ENCODE measurements around the gene CSTB. TPM values are rescaled to one million over a fixed set of nuclear protein-coding genes. Genes with fewer than 3 reads are reported as not detected.

CSTB gene
- total RNA-seq, 2 experiments from 2014 or later, result 29.9 to 30.9 TPM

DNA sequence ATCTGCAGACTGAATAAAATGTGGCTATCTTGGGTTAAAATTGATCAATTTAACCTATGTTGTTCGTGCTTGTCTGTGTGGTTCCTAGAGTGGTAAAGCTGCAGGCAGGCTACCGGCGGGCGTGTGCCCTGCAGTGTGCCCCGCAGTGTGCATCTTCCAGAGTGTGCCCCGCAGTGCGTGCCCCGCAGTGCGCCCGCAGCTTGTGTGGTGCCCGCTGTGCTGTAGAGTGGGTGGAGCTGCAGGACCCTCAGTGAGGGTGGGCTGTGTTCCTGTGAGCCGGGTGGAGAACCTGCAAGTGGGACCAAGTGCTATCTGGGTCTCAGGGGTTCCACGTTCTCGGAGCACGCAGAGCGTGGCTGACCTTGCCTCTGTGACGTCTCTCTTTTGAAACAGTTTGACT is 24.0 kb upstream of the CSTB start:
- Mint-ChIP-seq H3K9me3 (ENCODE audit: low read depth) (no peaks in the 10 kb centered on the region), H3K4me3 (no peak overlapping the region), H3K27ac (no peak overlapping the region), H3K36me3 (ENCODE audit: low read depth) (peaks cover 68% of the 10 kb centered on the region), H3K27me3 (no peaks in the 10 kb centered on the region), H3K4me1 (no peaks in the 10 kb centered on the region)
- POLR2A ChIA-PET, result no interaction called here
- CTCF ChIA-PET, result interaction anchor here (0.8 kb wide), 1 partner anchor 140 kb away, joined by 3 read pairs; no protein-coding TSS in a partner anchor
- ATAC-seq, result no peak
- DNase-seq, result no peak
- intact Hi-C loops (cut with DNase I, micrococcal nuclease), result no loop called here

DNA sequence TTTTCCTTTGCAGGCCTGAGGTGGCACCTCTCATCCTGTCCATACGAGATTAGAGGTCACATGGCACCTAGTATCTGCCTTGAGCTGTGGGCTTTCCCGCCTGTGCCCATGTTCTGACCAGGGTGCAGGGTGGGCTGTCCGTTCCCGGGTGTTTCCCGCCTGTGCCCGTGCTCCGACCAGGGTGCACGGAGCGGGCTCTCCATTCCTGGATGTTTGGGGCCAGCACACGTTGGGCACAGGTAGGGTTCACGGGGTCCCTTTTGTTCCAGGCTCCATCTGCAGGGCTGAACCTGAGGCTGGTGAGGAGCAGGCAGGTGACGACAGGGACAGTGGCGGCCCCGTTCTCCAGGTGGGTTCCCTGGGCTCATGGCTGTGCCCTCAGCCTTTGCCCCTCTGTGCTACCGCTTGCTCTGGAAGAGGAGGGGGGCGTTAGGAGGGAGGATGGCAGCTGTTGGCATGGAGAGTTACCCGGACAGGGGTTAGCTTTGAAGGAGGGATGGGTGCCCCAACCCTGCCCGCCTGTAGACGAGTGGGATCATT is 23.3 kb upstream of the CSTB start:
- Mint-ChIP-seq H3K36me3 (ENCODE audit: low read depth) (peaks cover 73% of the 10 kb centered on the region), H3K27ac (no peak overlapping the region), H3K27me3 (no peaks in the 10 kb centered on the region), H3K4me1 (no peaks in the 10 kb centered on the region), H3K4me3 (no peak overlapping the region), H3K9me3 (ENCODE audit: low read depth) (no peaks in the 10 kb centered on the region)
- intact Hi-C loops (cut with DNase I, micrococcal nuclease), result no loop called here
- ChIA-PET CTCF (interaction anchor here (0.8 kb wide), 1 partner anchor 140 kb away, joined by 3 read pairs; no protein-coding TSS in a partner anchor), POLR2A (interaction anchor here (0.6 kb wide), 1 partner anchor 14 kb away, joined by 11 read pairs; no protein-coding TSS in a partner anchor)
- DNase-seq, result no peak
- no peak for ATAC-seq

DNA sequence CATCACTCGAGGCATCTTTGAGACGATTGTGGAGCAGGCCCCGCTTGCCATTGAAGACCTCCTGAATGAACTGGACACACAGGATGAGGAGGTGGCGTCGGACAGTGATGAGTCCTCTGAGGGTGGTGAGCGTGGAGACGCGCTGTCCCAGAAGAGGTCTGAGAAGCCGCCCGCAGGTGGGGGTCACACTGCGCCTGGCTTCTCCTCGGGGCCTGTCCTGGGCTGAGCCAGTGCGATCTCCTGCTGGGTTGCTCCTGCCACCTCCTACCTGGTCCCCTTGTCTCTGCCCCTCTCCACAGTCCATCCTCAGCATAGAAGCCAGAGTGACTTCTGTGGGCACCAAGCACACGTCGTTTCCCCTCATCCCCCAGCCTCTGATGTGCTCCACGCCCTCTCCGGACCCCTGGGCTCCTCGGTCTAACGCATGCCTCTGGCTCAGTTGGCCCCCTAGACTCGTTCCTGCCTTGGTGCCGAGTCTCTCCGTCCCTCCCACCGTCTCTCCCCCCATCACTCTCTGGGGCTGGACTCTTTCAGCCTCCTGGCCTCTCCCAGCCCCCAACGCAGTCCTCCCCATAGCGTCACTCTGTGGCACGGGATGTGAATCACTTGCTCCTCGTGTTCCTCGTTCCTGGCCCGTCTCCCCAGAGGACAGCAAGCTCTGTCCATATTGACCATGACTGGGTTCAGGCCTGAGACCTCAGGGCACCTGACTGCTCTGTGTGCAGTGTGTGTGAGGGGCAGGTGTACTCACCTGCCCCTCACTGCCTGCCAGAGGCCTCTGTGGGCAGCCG is 22.0 kb upstream of the CSTB start:
- H3K36me3 Mint-ChIP-seq (ENCODE audit: low read depth), result peaks cover 78% of the 10 kb centered on the region
- POLR2A ChIA-PET, result no interaction called here
- H3K4me1 Mint-ChIP-seq, result no peaks in the 10 kb centered on the region

DNA sequence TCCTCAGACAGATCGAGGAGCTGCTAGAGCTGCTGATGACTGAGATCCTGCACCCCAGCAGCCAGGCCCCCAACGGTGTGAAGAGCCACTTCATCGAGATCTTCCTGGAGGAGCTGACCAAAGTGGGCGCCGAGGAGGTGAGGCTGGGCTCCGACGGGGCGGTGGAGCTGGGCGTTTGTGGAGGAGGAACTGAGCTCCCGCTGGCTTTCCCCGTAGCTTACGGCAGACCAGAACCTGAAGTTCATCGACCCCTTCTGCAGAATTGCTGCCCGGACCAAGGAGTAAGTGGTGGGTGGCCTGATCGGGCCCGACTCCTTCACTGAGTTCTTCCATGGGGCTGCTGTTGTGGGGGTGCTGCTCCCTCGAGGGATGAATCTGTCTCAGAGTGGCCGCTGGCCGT is 21.3 kb upstream of the CSTB start:
- Mint-ChIP-seq H3K4me1 (peaks cover 3% of the 10 kb centered on the region), H3K27me3 (no peaks in the 10 kb centered on the region), H3K4me3 (no peak overlapping the region), H3K36me3 (ENCODE audit: low read depth) (peaks cover 82% of the 10 kb centered on the region), H3K27ac (no peak overlapping the region), H3K9me3 (ENCODE audit: low read depth) (no peaks in the 10 kb centered on the region)
- no peak for DNase-seq
- intact Hi-C loops (cut with DNase I, micrococcal nuclease), result no loop called here
- no peak for ATAC-seq
- ChIA-PET CTCF (no interaction called here), POLR2A (no interaction called here)

More for the DNA sequence above, 22.0 kb upstream of the CSTB start:
- Mint-ChIP-seq H3K27me3 (no peaks in the 10 kb centered on the region), H3K9me3 (ENCODE audit: low read depth) (no peaks in the 10 kb centered on the region), H3K4me3 (no peak overlapping the region), H3K27ac (no peak overlapping the region)
- DNase-seq (no peak), ATAC-seq (no peak)
- intact Hi-C loops (cut with DNase I, micrococcal nuclease), result no loop called here
- CTCF ChIA-PET, result no interaction called here

DNA sequence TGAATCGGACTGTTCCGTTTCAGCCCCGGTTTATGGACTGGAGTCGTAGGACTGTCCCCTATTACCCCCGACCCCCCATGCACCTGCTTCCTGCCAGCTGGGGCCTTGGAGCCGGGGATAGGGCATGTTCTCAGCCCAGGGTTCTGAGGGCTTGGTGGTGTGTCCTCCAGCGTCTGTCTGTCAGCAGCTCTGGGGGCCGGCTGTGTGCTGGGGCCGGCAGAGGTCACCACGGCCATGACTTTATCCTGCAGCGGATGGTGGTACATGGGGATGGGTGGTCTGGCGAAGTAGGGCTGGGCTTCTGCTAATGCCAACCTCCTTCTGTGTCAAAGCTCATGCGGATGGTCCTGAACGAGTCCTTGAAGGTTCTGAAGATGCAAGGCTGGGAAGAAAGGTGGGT is 18.7 kb upstream of the CSTB start:
- Mint-ChIP-seq H3K27ac (no peak overlapping the region), H3K4me3 (no peak overlapping the region), H3K36me3 (ENCODE audit: low read depth) (peaks cover 76% of the 10 kb centered on the region), H3K4me1 (peaks cover 21% of the 10 kb centered on the region), H3K27me3 (no peaks in the 10 kb centered on the region), H3K9me3 (ENCODE audit: low read depth) (no peaks in the 10 kb centered on the region)
- DNase-seq, result no peak
- CTCF ChIA-PET, result no interaction called here
- no peak for ATAC-seq
- intact Hi-C loops (cut with DNase I, micrococcal nuclease), result no loop called here
- POLR2A ChIA-PET, result no interaction called here

DNA sequence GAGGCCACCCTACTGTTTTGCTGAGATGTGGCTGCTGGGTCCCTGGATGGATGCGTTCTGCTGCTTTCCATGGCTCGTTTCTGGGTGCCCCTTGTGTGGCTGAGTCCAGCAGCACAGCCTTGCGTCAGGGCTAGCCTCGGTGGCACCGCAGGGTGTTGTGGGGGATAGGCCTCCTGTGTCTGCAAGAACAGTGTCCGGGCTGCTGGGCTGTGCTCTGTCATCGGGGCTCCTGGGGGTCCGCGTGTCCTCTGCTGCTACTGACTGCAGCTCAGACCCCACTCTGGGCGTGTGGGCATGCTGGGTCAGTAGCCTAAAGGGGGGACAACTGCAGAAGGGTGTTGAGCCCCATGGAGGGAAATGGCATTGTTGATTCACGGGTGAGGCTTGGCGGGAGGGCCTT is 18.2 kb upstream of the CSTB start:
- DNase-seq (no peak), ATAC-seq (no peak)
- peaks cover 21% of the 10 kb centered on the region for H3K4me1 Mint-ChIP-seq
- intact Hi-C loops (cut with DNase I, micrococcal nuclease), result no loop called here
- H3K27ac Mint-ChIP-seq, result no peak overlapping the region
- peaks cover 76% of the 10 kb centered on the region for H3K36me3 Mint-ChIP-seq (ENCODE audit: low read depth)
- H3K4me3 Mint-ChIP-seq, result no peak overlapping the region
- H3K9me3 Mint-ChIP-seq (ENCODE audit: low read depth), result no peaks in the 10 kb centered on the region
- no peaks in the 10 kb centered on the region for H3K27me3 Mint-ChIP-seq
- ChIA-PET POLR2A (no interaction called here), CTCF (no interaction called here)

DNA sequence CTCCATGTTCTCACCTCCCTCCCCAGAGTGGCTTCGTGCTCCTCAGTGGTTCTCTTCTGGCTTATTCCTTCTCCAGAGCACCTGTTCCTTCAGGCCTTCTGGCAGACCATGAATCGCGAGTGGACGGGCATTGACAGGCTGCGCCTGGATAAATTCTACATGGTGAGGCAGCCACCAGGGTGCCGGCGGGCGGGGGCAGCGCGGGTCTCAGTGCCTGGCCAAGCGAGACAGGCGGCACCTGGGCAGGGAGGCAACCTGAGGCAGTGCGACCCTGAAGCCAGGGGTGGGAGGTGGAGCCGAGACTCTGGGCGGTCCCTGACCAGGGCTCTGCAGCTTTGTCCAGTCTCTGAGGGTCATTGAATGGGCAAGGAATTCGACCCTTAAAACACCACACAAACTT is 17.1 kb upstream of the CSTB start:
- Mint-ChIP-seq H3K27me3 (no peaks in the 10 kb centered on the region), H3K9me3 (ENCODE audit: low read depth) (no peaks in the 10 kb centered on the region), H3K27ac (no peak overlapping the region), H3K4me3 (no peak overlapping the region), H3K36me3 (ENCODE audit: low read depth) (peaks cover 67% of the 10 kb centered on the region), H3K4me1 (peaks cover 21% of the 10 kb centered on the region)
- POLR2A ChIA-PET, result no interaction called here
- intact Hi-C loops (cut with DNase I, micrococcal nuclease), result no loop called here
- DNase-seq, result no peak
- CTCF ChIA-PET, result no interaction called here
- ATAC-seq, result no peak

DNA sequence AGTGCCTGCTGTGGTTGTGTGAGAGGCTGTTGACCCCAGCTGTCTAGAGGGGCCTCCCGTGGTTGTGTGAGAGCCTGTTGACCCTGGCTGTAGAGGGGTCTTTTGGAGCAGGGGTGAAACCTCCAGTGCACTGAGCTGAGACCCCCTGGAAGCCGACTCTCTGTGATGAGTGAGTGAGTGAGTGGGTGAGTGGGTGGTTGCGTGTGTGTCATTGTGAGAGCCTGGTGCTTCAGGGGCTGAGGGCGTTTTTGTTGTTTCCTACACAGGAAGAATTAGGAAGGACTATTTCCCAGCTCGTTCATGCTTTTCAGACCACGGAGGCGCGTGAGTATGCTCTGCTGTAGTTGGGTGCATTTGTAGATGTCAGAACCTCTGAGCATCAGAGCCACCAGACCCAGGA is 16.3 kb upstream of the CSTB start:
- H3K4me3 Mint-ChIP-seq, result peak overlapping the region; percentile 9
- peaks cover 60% of the 10 kb centered on the region for H3K36me3 Mint-ChIP-seq (ENCODE audit: low read depth)
- DNase-seq (no peak), ATAC-seq (no peak)
- ChIA-PET POLR2A (no interaction called here), CTCF (no interaction called here)
- H3K27ac Mint-ChIP-seq, result peak overlapping the region; percentile 51
- peaks cover 21% of the 10 kb centered on the region for H3K4me1 Mint-ChIP-seq
- no peaks in the 10 kb centered on the region for H3K9me3 Mint-ChIP-seq (ENCODE audit: low read depth)
- intact Hi-C loops (cut with DNase I, micrococcal nuclease), result no loop called here
- no peaks in the 10 kb centered on the region for H3K27me3 Mint-ChIP-seq

DNA sequence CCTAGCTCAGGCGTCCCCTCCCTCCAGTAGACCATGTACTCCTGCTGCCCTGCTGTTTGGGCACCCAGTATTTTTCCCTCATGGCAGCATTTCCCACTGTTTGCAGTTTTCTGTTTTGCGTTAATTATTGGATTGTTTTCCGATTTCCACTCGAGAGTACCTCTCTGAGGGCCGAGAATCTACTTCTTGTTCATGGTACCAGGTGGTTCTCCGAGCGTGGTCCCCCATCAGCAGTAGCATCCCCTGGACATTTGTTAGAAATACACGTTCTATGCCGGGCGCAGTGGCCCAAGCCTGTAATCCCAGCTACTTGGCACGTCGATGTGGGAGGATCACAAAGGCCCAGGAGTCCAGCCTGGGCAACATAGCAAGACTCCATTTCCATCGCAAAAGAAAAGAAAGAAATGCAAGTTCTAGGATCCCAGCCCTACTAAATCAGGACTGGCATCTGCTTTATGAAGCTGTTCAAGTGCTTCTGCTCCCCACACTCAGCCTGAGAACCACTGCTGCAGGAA is 14.0 kb upstream of the CSTB start:
- ChIA-PET CTCF (interaction anchor here (0.6 to 1.6 kb wide), 10 partner anchors 10 to 294 kb away, joined by 3 to 10 read pairs (median 4); no protein-coding TSS in a partner anchor), POLR2A (interaction anchor here (0.6 to 1.1 kb wide), 3 partner anchors 76 to 172 kb away, joined by 4 read pairs; no protein-coding TSS in a partner anchor)
- Mint-ChIP-seq H3K4me3 (peak overlapping the region; percentile 95), H3K36me3 (ENCODE audit: low read depth) (peaks cover 38% of the 10 kb centered on the region), H3K4me1 (peaks cover 21% of the 10 kb centered on the region), H3K27me3 (no peaks in the 10 kb centered on the region), H3K27ac (peak overlapping the region; percentile 85), H3K9me3 (ENCODE audit: low read depth) (no peaks in the 10 kb centered on the region)
- intact Hi-C loops (cut with DNase I, micrococcal nuclease), result no loop called here
- ATAC-seq (no peak), DNase-seq (no peak)

DNA sequence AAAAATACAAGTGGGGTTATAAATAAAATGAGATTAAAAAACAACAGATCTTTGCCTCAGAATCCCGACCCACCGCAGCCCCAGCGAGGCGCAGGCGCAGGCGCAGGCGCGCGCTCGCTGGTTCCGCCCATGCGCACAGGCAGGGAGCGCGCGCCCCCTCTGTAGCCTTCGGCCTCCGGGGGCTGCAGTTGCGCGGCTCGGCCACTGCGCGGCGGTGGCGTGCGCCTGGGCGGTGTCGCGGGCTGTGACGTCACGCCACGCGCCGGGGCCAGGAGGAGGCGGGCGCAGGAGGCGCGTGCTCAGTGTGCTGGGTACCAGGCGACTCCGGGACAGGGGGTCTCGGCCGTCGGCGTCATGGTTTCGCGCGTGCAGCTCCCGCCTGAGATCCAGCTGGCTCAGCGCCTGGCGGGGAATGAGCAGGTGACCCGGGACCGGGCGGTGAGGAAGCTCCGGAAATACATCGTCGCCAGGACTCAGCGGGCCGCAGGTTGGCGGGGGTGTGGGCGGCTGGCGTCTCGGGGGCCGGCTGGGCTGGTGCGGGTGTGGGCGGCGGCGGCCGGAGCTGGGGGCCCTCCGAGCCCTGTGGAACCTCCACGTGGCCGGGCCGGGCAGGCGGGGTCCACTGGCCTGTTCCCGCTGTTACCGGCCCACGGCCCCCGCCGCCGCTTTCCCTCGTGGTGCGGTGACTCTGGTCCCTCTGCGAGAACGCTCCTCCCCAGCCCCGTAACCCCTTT is 13.3 kb upstream of the CSTB start, which contains the start of gene RRP1:
Gene RRP1 (plus strand): TSS at position 302 of the 734 bp plus-strand sequence. CDS start 53 bp downstream, at position 355.
- H3K4me3 Mint-ChIP-seq, result peak within 1 kb of the TSS; percentile 95
- ChIA-PET CTCF (interaction anchor here (0.6 to 1.6 kb wide), 12 partner anchors 10 to 295 kb away, joined by 3 to 10 read pairs (median 4); no protein-coding TSS in a partner anchor), POLR2A (interaction anchor here (0.6 to 1.1 kb wide), 3 partner anchors 77 to 173 kb away, joined by 4 read pairs; no protein-coding TSS in a partner anchor)
- peak; percentile 90 for ATAC-seq
- peaks cover 21% of the 10 kb centered on the region for H3K4me1 Mint-ChIP-seq
- peak within 1 kb of the TSS; percentile 92 for H3K27ac Mint-ChIP-seq
- H3K36me3 Mint-ChIP-seq (ENCODE audit: low read depth), result peaks cover 35% of the 10 kb centered on the region
- peak; percentile 96 for DNase-seq
- H3K9me3 Mint-ChIP-seq (ENCODE audit: low read depth), result no peaks in the 10 kb centered on the region
- intact Hi-C loops (cut with DNase I, micrococcal nuclease), result loop anchor here in 1 of 2 experiments (1.0 to 5.0 kb wide), 13 partner anchors 13 to 910 kb away; partner anchors contain the start of genes CFAP410, CSTB, HSF2BP and LRRC3
- H3K27me3 Mint-ChIP-seq, result no peaks in the 10 kb centered on the region

DNA sequence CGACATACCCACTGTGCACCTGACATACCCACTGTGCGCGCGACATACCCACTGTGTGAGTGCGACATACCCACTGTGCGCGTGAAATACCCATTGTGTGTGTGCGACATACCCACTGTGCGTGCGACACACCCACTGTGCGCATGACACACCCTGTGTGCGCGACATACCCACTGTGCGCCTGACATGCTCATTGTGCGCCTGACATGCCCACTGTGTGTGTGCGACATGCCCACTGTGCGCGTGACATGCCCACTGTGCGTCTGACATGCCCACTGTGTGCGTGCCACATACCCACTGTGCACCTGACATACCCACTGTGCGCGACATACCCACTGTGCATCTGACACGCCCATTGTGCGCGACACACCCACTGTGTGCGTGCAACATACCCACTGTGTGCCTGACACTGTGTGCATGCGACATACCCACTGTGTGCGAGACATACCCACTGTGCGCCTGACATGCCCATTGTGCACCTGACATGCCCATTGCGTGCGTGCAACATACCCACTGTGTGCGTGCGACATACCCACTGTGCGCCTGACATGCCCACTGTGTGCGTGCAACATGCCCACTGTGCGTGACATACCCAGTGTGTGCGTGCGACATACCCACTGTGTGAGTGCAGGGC is 10.8 kb upstream of the CSTB start:
- DNase-seq (no peak), ATAC-seq (no peak)
- ChIA-PET POLR2A (no interaction called here), CTCF (no interaction called here)
- peaks cover 11% of the 10 kb centered on the region for H3K36me3 Mint-ChIP-seq (ENCODE audit: low read depth)
- H3K4me1 Mint-ChIP-seq, result peaks cover 37% of the 10 kb centered on the region
- H3K9me3 Mint-ChIP-seq (ENCODE audit: low read depth), result no peaks in the 10 kb centered on the region
- no peaks in the 10 kb centered on the region for H3K27me3 Mint-ChIP-seq
- intact Hi-C loops (cut with DNase I, micrococcal nuclease), result loop anchor here in 1 of 2 experiments (5.0 kb wide), 1 partner anchor 270 kb away; no protein-coding TSS in a partner anchor
- no peak overlapping the region for H3K27ac Mint-ChIP-seq
- no peak overlapping the region for H3K4me3 Mint-ChIP-seq
